ENCODE data around the gene ZFP64. TPM values are rescaled to one million over a fixed set of nuclear protein-coding genes. Genes with fewer than 3 reads are reported as not detected.
"Not testable (repeated sequence)": the region's sequence is repeated elsewhere in the genome, so short reads cannot be mapped to it uniquely, and the experiment has no call there.

ZFP64 gene
- total RNA-seq, 1 experiment from 2014 or later, result 25.6 TPM

DNA sequence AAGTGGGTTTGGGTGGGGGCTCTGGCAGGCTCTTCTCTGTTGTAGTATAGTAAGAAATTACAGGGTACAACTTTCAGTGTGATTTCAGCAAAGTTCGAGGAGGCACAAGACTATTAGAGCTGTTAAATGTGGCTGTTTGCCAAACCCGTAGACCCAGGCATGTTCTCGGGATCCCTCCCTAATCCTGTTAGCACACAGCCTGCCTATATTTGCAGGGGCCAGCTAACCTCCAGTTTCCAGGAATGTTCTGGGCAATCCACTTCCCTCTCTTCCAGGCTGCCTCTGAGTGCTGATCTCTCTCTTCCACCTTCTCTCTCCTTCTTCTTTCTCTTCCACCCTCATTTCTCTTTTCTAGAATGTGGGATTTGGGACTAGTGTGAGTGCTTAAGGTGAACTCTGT is 34.8 kb upstream of the ZFP64 start:
- H3K9me3 Mint-ChIP-seq (ENCODE audit: unreplicated experiment), result peaks cover 11% of the 10 kb centered on the region
- H3K27ac Mint-ChIP-seq (ENCODE audit: unreplicated experiment), result no peak overlapping the region
- Histone ChIP-seq H3K4me1 (peaks cover 15% of the 10 kb centered on the region), H3K9me3 (peaks cover 11% of the 10 kb centered on the region), H3K4me3 (ENCODE audit: low read depth, low read length) (no peak overlapping the region), H3K36me3 (ENCODE audit: control insufficient read depth, insufficient read depth, low read length) (no peaks in the 10 kb centered on the region; the same call in 1 of the 2 replicates), H3K27me3 (replicated peaks; ENCODE audit: control insufficient read depth, insufficient read depth, low read length) (no peaks in the 10 kb centered on the region)
- peaks cover 14% of the 10 kb centered on the region for H3K4me1 Mint-ChIP-seq (ENCODE audit: low read depth, unreplicated experiment)
- CTCF ChIA-PET, result interaction anchor here (0.9 kb wide), 1 partner anchor 11 kb away, joined by 3 read pairs; no protein-coding TSS in a partner anchor
- no peaks in the 10 kb centered on the region for H3K27me3 Mint-ChIP-seq (ENCODE audit: insufficient read depth, unreplicated experiment)
- POLR2A ChIA-PET, result no interaction called here
- no peaks in the 10 kb centered on the region for H3K36me3 Mint-ChIP-seq (ENCODE audit: insufficient read depth, unreplicated experiment)
- TF ChIP-seq, protein P1, sequence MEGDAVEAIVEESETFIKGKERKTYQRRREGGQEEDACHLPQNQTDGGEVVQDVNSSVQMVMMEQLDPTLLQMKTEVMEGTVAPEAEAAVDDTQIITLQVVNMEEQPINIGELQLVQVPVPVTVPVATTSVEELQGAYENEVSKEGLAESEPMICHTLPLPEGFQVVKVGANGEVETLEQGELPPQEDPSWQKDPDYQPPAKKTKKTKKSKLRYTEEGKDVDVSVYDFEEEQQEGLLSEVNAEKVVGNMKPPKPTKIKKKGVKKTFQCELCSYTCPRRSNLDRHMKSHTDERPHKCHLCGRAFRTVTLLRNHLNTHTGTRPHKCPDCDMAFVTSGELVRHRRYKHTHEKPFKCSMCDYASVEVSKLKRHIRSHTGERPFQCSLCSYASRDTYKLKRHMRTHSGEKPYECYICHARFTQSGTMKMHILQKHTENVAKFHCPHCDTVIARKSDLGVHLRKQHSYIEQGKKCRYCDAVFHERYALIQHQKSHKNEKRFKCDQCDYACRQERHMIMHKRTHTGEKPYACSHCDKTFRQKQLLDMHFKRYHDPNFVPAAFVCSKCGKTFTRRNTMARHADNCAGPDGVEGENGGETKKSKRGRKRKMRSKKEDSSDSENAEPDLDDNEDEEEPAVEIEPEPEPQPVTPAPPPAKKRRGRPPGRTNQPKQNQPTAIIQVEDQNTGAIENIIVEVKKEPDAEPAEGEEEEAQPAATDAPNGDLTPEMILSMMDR (IDR thresholded peaks at IDR 0.05; ENCODE audit: insufficient read depth in 1 of 2, low read depth in 1 of 2, low read length in 1 of 2, severe bottlenecking in 1 of 2, unreplicated experiment in 1 of 2), result no peak
- intact Hi-C loops (cut with micrococcal nuclease; ENCODE audit: unreplicated experiment), result no loop called here
- no peak for DNase-seq
- no peak overlapping the region for H3K4me3 Mint-ChIP-seq (ENCODE audit: unreplicated experiment)
- no TSS peak for BruUV-seq (replicated peaks)

DNA sequence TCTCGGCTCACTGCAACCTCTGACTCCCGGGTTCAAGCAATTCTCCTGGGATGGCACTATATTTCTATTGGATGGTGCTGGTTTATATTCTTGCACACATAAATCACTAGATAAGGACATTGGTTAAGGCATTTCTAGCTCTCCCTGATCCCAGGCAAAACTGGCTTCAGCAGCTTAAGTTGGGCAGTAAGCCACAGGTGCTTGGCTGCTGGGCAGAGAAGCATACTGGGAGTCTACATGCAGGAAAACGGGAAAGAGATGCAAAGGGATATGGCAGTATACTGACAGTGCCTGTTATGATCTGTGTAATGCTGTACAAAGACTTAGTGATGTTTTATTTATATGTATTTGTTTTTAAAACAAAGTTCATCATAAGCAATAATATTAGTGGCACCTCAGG is 33.3 kb upstream of the ZFP64 start:
- no peak for DNase-seq
- Mint-ChIP-seq H3K4me3 (ENCODE audit: unreplicated experiment) (no peak overlapping the region), H3K9me3 (ENCODE audit: unreplicated experiment) (peaks cover 16% of the 10 kb centered on the region), H3K27ac (ENCODE audit: unreplicated experiment) (no peak overlapping the region), H3K4me1 (ENCODE audit: low read depth, unreplicated experiment) (no peaks in the 10 kb centered on the region), H3K36me3 (ENCODE audit: insufficient read depth, unreplicated experiment) (no peaks in the 10 kb centered on the region), H3K27me3 (ENCODE audit: insufficient read depth, unreplicated experiment) (no peaks in the 10 kb centered on the region)
- no TSS peak for BruUV-seq (replicated peaks)
- H3K4me1 ChIP-seq, result peaks cover under 1% of the 10 kb centered on the region; the same call in 1 of the 2 replicates
- POLR2A ChIA-PET, result no interaction called here
- intact Hi-C loops (cut with micrococcal nuclease; ENCODE audit: unreplicated experiment), result no loop called here
- TF ChIP-seq, protein P1 (IDR thresholded peaks at IDR 0.05; ENCODE audit: insufficient read depth in 1 of 2, low read depth in 1 of 2, low read length in 1 of 2, severe bottlenecking in 1 of 2, unreplicated experiment in 1 of 2), result no peak
- CTCF ChIA-PET, result no interaction called here
- H3K4me3 ChIP-seq (ENCODE audit: low read depth, low read length), result no peak overlapping the region
- peaks cover 26% of the 10 kb centered on the region for H3K9me3 ChIP-seq
- H3K36me3 ChIP-seq (ENCODE audit: control insufficient read depth, insufficient read depth, low read length), result no peaks in the 10 kb centered on the region; the same call in 1 of the 2 replicates
- H3K27me3 ChIP-seq (replicated peaks; ENCODE audit: control insufficient read depth, insufficient read depth, low read length), result no peaks in the 10 kb centered on the region

DNA sequence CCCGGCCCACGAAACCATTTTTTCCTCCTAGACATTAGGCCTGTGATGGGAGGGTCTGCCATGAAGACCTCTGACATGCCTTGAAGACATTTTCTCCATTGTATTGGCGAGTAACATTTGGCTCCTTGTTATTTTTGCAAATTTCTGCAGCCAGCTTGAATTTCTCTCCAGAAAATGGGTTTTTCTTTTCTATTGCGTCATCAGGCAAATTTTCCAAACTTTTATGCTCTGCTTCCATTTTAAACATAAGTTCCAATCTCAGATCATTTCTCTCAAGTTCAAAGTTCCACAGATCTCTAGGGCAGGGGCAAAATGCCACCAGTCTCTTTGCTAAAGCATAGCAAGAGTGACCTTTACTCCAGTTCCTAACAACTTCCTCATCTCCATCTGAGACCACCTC is 29.8 kb upstream of the ZFP64 start:
- H3K27me3 ChIP-seq (replicated peaks; ENCODE audit: control insufficient read depth, insufficient read depth, low read length); CTCF ChIA-PET; POLR2A ChIA-PET; H3K36me3 Mint-ChIP-seq (ENCODE audit: insufficient read depth, unreplicated experiment); H3K4me3 Mint-ChIP-seq (ENCODE audit: unreplicated experiment); DNase-seq; H3K27me3 Mint-ChIP-seq (ENCODE audit: insufficient read depth, unreplicated experiment); H3K36me3 ChIP-seq (ENCODE audit: control insufficient read depth, insufficient read depth, low read length); H3K4me1 Mint-ChIP-seq (ENCODE audit: low read depth, unreplicated experiment); intact Hi-C loops (cut with micrococcal nuclease; ENCODE audit: unreplicated experiment); H3K4me3 ChIP-seq (ENCODE audit: low read depth, low read length); BruUV-seq (replicated peaks); H3K4me1 ChIP-seq; H3K27ac Mint-ChIP-seq (ENCODE audit: unreplicated experiment): not testable (repeated sequence)
- H3K9me3 ChIP-seq, result peaks cover 48% of the 10 kb centered on the region
- H3K9me3 Mint-ChIP-seq (ENCODE audit: unreplicated experiment), result peaks cover 44% of the 10 kb centered on the region

DNA sequence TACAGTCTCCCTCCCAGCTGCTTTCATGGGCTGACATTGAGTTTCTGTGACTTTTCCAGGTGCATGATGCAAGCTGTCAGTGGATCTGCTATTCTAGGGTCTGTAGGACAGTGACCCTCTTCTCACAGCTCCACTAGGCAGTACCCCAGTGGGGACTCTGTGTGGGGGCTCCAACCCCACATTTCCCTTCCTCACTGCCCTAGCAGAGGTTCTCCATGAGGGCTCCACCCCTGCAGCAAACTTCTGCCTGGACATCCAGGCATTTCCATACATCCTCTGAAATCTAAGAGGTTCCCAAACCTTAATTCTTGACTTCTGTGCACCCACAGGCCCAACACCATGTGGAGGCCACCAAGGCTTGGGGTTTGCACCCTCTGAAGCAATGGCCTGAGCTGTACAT is 29.3 kb upstream of the ZFP64 start:
- H3K27me3 Mint-ChIP-seq (ENCODE audit: insufficient read depth, unreplicated experiment); H3K27ac Mint-ChIP-seq (ENCODE audit: unreplicated experiment); H3K36me3 Mint-ChIP-seq (ENCODE audit: insufficient read depth, unreplicated experiment); H3K4me3 Mint-ChIP-seq (ENCODE audit: unreplicated experiment); H3K4me3 ChIP-seq (ENCODE audit: low read depth, low read length); BruUV-seq (replicated peaks); H3K4me1 Mint-ChIP-seq (ENCODE audit: low read depth, unreplicated experiment); H3K4me1 ChIP-seq; H3K36me3 ChIP-seq (ENCODE audit: control insufficient read depth, insufficient read depth, low read length); H3K27me3 ChIP-seq (replicated peaks; ENCODE audit: control insufficient read depth, insufficient read depth, low read length); POLR2A ChIA-PET; DNase-seq; intact Hi-C loops (cut with micrococcal nuclease; ENCODE audit: unreplicated experiment); CTCF ChIA-PET: not testable (repeated sequence)
- H3K9me3 Mint-ChIP-seq (ENCODE audit: unreplicated experiment), result peaks cover 44% of the 10 kb centered on the region
- peaks cover 48% of the 10 kb centered on the region for H3K9me3 ChIP-seq

Data from Caco-2 (cell line).